K562 (cell line): ENCODE measurements around the gene HSDL2. TPM values are rescaled to one million over a fixed set of nuclear protein-coding genes. Genes with fewer than 3 reads are reported as not detected.

Source experiments
- ATF1 ChIP-seq, 2 experiments: fragments of 450-650 bp in 1 of 2; IDR thresholded peaks; 2 replicates each; pipeline ENCODE4 v1.6.1; 2016; ENCODE audit warnings: missing compliant biosample characterization in 1 of 2, missing genetic modification characterization in 1 of 2
- BCOR ChIP-seq: fragments of 450-650 bp; IDR thresholded peaks from 2 replicates; pipeline ENCODE4 v1.6.1; 2016
- CEBPZ ChIP-seq: fragments of 150-350 bp; IDR thresholded peaks from 2 replicates; pipeline ENCODE4 v1.6.1; 2014; ENCODE audit warnings: low read depth, mild to moderate bottlenecking, low read length, borderline replicate concordance
- FOXP1 ChIP-seq: sonication (generic); formaldehyde crosslinking; IDR thresholded peaks from 2 replicates; pipeline ENCODE4 v1.8.0; 2022; ENCODE audit warnings: mild to moderate bottlenecking, missing genetic modification reagents
- GTF2F1 ChIP-seq: IDR thresholded peaks from 2 replicates; pipeline ENCODE4 v1.6.1; 2011; ENCODE audit warnings: low read depth, low read length, improper control_type of control experiment
- HDAC3 ChIP-seq: fragments of 450-650 bp; IDR thresholded peaks from 2 replicates; pipeline ENCODE4 v1.6.1; 2018; ENCODE audit warnings: borderline replicate concordance, mild to moderate bottlenecking, moderate library complexity; ENCODE audit not compliant: partially characterized antibody
- MTA2 ChIP-seq: fragments of 450-650 bp; IDR thresholded peaks from 2 replicates; pipeline ENCODE4 v1.6.1; 2016; ENCODE audit warnings: low read depth
- MXD1 ChIP-seq: fragments of 250-450 bp; sonication (Bioruptor Pico); IDR thresholded peaks from 2 replicates; pipeline ENCODE4 v1.8.0; 2021; ENCODE audit warnings: borderline replicate concordance, mild to moderate bottlenecking, moderate library complexity; ENCODE audit not compliant: poor library complexity, severe bottlenecking
- NUFIP1 ChIP-seq: fragments of 450-650 bp; IDR thresholded peaks from 2 replicates; pipeline ENCODE4 v1.6.1; 2018; ENCODE audit not compliant: partially characterized antibody
- OTX1 ChIP-seq: fragments of 450-650 bp; formaldehyde crosslinking; IDR thresholded peaks from 2 replicates; pipeline ENCODE4 v1.4.0; 2022; ENCODE audit warnings: mild to moderate bottlenecking
- RBM22 ChIP-seq: fragments of 200-400 bp; formaldehyde crosslinking; IDR thresholded peaks from 2 replicates; pipeline ENCODE4 v1.6.1; 2018; ENCODE audit warnings: low read length, low read depth; ENCODE audit not compliant: poor library complexity, severe bottlenecking
- RCOR1 ChIP-seq, 2 experiments: IDR thresholded peaks; 2 replicates each; pipeline ENCODE4 v1.6.1; 2012; ENCODE audit warnings: low read depth in 2 of 2, low read length in 2 of 2, borderline replicate concordance in 1 of 2, improper control_type of control experiment in 1 of 2
- SMAD1 ChIP-seq: fragments of 150-350 bp; IDR thresholded peaks from 2 replicates; pipeline ENCODE4 v1.6.1; 2014; ENCODE audit warnings: low read length, low read depth; ENCODE audit not compliant: partially characterized antibody
- THAP12 ChIP-seq: fragments of 250-450 bp; sonication (Bioruptor Pico); IDR thresholded peaks from 2 replicates; pipeline ENCODE4 v1.9.0; 2021; ENCODE audit warnings: mild to moderate bottlenecking, inconsistent platforms
- ZBTB7A ChIP-seq: IDR thresholded peaks from 2 replicates; pipeline ENCODE4 v1.6.1; 2011; ENCODE audit warnings: low read depth, mild to moderate bottlenecking, low read length, moderate library complexity, borderline replicate concordance; ENCODE audit not compliant: control insufficient read depth
- ZBTB9 ChIP-seq: fragments of 450-650 bp; formaldehyde crosslinking; IDR thresholded peaks from 2 replicates; pipeline ENCODE4 v1.4.0; 2020; ENCODE audit warnings: mild to moderate bottlenecking, moderate library complexity
- ZNF143 ChIP-seq: sonication (generic); formaldehyde crosslinking; IDR thresholded peaks from 2 replicates; pipeline ENCODE4 v1.9.0; 2022; ENCODE audit warnings: mild to moderate bottlenecking, missing genetic modification reagents
- ZNF311 ChIP-seq: fragments of 250-450 bp; sonication (Bioruptor Pico); IDR thresholded peaks from 2 replicates; pipeline ENCODE4 v1.4.0; 2020; ENCODE audit warnings: mild to moderate bottlenecking, moderate library complexity
- ZNF75A ChIP-seq: fragments of 450-650 bp; formaldehyde crosslinking; IDR thresholded peaks from 2 replicates; pipeline ENCODE4 v1.4.0; 2020; ENCODE audit warnings: mild to moderate bottlenecking
- polyA plus RNA-seq, 8 experiments: library from polyadenylated mRNA; depleted of rRNA in 4 of 8; stranded (reverse) in 5 of 8; unstranded in 3 of 8; fragments of >200 nt; fragmentation: Nextera tagmentation in 2 of 8; fragmentation: Illumina TruSeq in 1 of 8; extraction: Ambion mirVana in 2 of 8; extraction: Trizol in 1 of 8; gene quantifications; 2 replicates each; pipeline versions ENCODE4 v1.2.1 to v1.2.3, GENCODE V29; 2011 to 2014; ENCODE audit warnings: inconsistent platforms in 1 of 8, missing spikeins in 1 of 8
- total RNA-seq, 7 experiments: library from RNA; depleted of rRNA in 6 of 7; stranded (reverse); fragments of >200 nt in 6 of 7; fragmentation: Illumina TruSeq in 2 of 7; extraction: Trizol in 2 of 7; gene quantifications; 2 replicates each; pipeline versions ENCODE4 v1.2.1 to v1.2.3, GENCODE V29; 2011 to 2021; ENCODE audit warnings: low replicate concordance in 1 of 7

HSDL2 gene
- total and polyA plus RNA-seq, 9 of the 15 experiments (the other 6 are each of a cell fraction or from before 2014, with no cell fraction given), result 22.8 to 74.1 (median 35.6) TPM

GRCh38 chr9:112422417-112423148, 42.7 kb downstream of the HSDL2 start (continued):
- TF ChIP-seq CEBPZ (no peak), GTF2F1 (no peak), NUFIP1 (no peak), MXD1 (no peak), THAP12 (CRISPR knock-in tag) (no peak), RBM22 (no peak), FOXP1 (CRISPR knock-in tag) (no peak), ATF1 (CRISPR knock-in tag; IDR thresholded peaks at IDR 0.05) (no peak), ATF1 (tag; IDR thresholded peaks at IDR 0.05) (peak; percentile 47; the same call in 1 of the 2 replicates), ZNF311 (CRISPR knock-in tag) (peak; percentile 94), HDAC3 (peak; percentile 97), RCOR1 (IDR thresholded peaks at IDR 0.05; ENCODE audit: borderline replicate concordance in 1 of 2, low read depth in 2 of 2, low read length in 2 of 2) (peak; percentile 63 to 96; a peak in 3 of 4 replicates), MTA2 (peak; percentile 100), ZNF75A (CRISPR knock-in tag) (no peak), OTX1 (CRISPR knock-in tag) (no peak), ZNF143 (CRISPR knock-in tag) (no peak), SMAD1 (peak; percentile 94), ZBTB7A (no peak), ZBTB9 (CRISPR knock-in tag) (peak; percentile 94), BCOR (peak; percentile 86)
